ENCODE measurements around the gene OR2T6.
"Not testable (repeated sequence)": the region's sequence is repeated elsewhere in the genome, so short reads cannot be mapped to it uniquely, and the experiment has no call there.

OR2T6 gene

GRCh38 chr1:248406721-248407692 is 31.5 kb downstream of the OR2T6 start:
- no peak for TF ChIP-seq CTCF (conservative IDR thresholded peaks at IDR 0.05; ENCODE audit: low read depth, low read length)
- DNase-seq (ENCODE audit: low read depth) = no peak
- H3K4me3 ChIP-seq (ENCODE audit: low read depth, low read length) = no peak overlapping the region

DNA sequence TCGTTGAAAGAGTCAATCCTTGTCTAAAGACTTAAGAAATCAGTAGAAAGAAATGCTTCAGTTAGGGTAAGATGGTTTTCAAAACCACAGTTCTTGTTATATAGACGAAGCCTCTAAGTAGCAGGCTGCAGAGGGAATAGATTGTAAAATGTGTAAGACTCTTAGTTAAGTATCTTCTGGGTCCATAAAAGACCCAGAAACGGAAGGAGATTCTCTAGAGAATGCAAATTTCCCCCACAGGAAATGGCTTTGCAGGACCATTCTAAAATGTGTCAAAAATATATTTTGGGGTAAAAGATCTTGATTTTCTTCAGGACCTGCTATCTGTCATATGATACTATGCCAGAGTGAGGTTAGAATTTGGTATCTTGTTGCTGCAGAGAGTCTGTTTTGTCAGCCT is 40.7 kb downstream of the OR2T6 start:
- DNase-seq (ENCODE audit: low read depth) = no peak
- no peak for TF ChIP-seq CTCF (conservative IDR thresholded peaks at IDR 0.05; ENCODE audit: low read depth, low read length)
- no peak overlapping the region for H3K4me3 ChIP-seq (ENCODE audit: low read depth, low read length)

- no peak overlapping the region for H3K4me3 ChIP-seq (ENCODE audit: low read depth, low read length)
- no peak for TF ChIP-seq CTCF (conservative IDR thresholded peaks at IDR 0.05; ENCODE audit: low read depth, low read length)
- DNase-seq (ENCODE audit: low read depth) = no peak
These were observed 42.3 kb downstream of the OR2T6 start for GRCh38 chr1:248417854-248418253.

DNA sequence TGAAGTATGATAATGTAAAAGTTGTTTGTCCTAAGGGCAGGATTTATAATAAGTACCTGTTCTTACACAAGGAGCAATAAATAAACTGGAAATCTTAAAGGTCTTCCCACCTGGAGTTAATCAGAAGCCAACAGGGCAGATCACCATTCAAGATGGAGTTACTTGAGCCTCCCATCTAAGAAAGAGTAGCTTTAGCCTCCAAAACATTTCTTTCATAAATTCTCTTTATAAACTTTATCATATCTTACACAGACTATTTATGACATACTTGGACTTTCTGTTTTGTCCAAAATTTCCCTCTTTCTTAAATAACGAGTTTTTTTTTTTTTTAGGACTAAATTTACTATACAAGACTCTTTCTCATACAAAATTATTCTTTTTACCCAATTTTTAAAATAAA is 45.8 kb downstream of the OR2T6 start:
- DNase-seq (ENCODE audit: low read depth) = peak; percentile 4

DNA sequence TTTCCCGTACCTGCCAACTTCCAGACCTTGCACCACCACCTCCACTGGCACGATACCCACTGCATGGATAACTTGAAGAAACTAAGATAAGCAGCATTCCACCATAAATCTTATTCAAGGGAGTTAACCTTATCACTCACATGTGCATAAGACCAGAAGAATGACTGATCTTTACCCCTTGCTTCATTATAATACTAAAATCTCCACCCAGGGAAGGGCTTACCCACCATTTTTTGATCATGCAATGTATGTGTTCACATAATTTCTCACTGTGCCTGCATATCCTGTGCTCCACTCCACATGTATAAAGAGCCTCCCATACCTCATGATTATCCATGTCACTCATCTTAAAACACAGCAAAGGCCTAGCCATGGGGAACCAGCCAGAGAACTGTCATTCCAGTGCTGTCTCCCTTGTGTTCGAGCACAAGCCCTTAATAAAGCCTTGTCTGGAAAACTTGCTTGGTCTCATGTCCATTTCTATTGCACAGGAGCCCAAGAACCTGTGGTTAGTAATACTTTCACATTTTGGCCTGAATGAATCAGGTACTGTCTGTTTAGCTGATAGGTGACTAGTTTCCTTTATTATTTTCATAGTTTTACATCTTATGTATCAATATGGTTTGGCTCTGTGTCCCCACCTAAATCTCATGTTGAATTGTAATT is 52.1 kb downstream of the OR2T6 start:
- not testable (repeated sequence) for DNase-seq (ENCODE audit: low read depth); H3K4me3 ChIP-seq (ENCODE audit: low read depth, low read length)

More for the DNA sequence above, 45.8 kb downstream of the OR2T6 start:
- H3K4me3 ChIP-seq (ENCODE audit: low read depth, low read length) = no peak overlapping the region
- no peak for TF ChIP-seq CTCF (conservative IDR thresholded peaks at IDR 0.05; ENCODE audit: low read depth, low read length)

- H3K4me3 ChIP-seq (ENCODE audit: low read depth, low read length); DNase-seq (ENCODE audit: low read depth): not testable (repeated sequence)
These were observed 52.6 kb downstream of the OR2T6 start for GRCh38 chr1:248428192-248428533.

DNA sequence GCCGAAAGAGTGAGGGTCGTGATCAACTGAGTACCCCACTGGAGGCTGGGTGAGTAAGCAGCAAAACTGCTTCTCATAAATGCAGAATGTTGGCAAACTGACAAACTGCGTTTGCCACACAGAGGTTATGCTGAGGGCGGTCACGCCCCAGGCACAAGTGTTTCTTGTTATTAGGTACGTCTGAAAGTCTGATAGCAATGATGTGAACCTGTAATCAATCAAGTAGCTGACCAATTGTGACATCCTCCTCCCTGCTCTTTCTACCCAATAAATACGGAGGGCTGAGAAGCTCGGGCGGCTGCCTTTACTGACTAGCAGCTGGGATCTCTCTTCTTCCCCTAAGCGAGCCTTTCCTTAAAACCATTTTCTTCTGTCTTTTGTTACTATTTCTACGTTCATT is 56.1 kb downstream of the OR2T6 start:
- H3K4me3 ChIP-seq (ENCODE audit: low read depth, low read length); DNase-seq (ENCODE audit: low read depth): not testable (repeated sequence)

DNA sequence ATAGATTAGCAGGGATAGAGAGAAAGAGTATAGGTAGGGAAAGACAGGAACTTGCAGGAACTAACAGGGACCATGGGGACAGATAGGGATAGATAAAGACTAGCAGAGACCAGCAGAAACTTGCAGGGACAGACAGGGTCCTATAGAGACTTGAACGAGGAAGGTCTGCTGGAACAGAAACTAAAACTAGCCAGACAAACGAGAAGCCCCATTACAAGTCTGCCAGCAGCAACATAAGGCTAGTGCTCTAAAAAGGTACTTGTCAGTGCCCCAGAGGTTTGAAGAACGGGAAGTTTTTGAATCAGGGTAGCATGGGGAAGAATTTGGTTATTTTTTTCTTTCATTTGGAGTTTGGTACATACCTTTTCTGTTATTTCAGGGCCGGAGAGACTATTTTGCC is 56.7 kb downstream of the OR2T6 start:
- not testable (repeated sequence) for H3K4me3 ChIP-seq (ENCODE audit: low read depth, low read length); DNase-seq (ENCODE audit: low read depth)

DNA sequence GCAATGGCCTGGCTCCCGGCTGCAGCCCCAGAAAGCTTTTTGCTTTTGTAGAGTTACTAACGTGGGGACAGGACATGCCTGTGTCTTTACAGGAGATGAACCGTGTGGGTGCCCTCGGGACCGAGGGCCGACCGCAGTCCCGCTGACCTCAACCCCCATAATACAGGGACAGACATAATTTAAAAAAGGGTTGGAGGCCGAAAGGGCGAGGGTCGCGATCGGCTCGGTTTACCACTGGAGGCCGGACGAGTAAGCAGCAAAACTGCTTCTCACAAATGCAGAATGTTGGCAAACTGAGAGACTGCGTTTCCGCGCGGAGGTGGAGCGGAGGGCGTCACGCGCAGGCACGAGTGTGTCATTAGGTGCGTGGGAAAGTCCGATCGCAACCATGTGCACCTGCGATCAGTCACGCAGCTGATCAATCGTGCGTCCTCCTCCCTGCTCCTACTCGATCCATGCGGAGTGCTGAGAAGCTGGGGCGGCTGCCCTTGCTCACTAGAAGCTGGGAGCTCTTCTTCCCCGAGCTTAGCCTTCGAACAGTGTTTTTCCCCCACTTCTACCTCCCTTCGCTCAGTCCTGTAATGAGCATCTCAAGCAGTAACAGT is 58.4 kb downstream of the OR2T6 start:
- DNase-seq (ENCODE audit: low read depth) = not testable (repeated sequence)

DNA sequence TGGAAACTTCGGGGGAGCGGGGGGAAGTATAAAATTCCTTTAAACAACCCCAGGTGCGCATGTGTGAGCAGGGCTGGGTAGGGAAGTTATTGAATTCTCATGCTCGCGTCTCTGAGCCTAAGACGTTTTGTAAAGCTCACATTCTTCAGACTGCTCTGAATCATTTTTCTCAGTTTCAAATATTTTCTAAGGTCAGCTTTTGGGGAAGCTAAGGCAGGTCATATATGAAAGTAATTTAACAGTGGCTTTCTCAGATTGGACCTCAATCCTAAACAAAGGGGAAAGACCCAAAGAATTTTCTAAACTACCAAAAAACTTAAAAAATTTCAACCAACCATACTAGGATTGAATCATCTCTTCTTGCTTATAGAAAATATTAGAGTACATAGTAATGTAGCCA is 59.4 kb downstream of the OR2T6 start:
- H3K4me3 ChIP-seq (ENCODE audit: low read depth, low read length); DNase-seq (ENCODE audit: low read depth): not testable (repeated sequence)

More for the DNA sequence above, 58.4 kb downstream of the OR2T6 start:
- H3K4me3 ChIP-seq (ENCODE audit: low read depth, low read length) = not testable (repeated sequence)

- DNase-seq (ENCODE audit: low read depth); H3K4me3 ChIP-seq (ENCODE audit: low read depth, low read length): not testable (repeated sequence)
These were observed 60.8 kb downstream of the OR2T6 start for GRCh38 chr1:248436303-248436702.

- DNase-seq (ENCODE audit: low read depth); H3K4me3 ChIP-seq (ENCODE audit: low read depth, low read length): not testable (repeated sequence)
These were observed 63.1 kb downstream of the OR2T6 start for GRCh38 chr1:248438668-248439067.

GRCh38 chr1:248439283-248439682 is 63.7 kb downstream of the OR2T6 start:
- not testable (repeated sequence) for H3K4me3 ChIP-seq (ENCODE audit: low read depth, low read length); DNase-seq (ENCODE audit: low read depth)
